Peyer's patch (tissue), 4 donors: ENCODE results near the gene L3MBTL1.
"Not testable (repeated sequence)": the region's sequence is repeated elsewhere in the genome, so short reads cannot be mapped to it uniquely, and the experiment has no call there.

Experiments
- CTCF ChIP-seq, 6 experiments: fragments of 450-650 bp in 4 of 6; fragments of 200-600 bp in 2 of 6; sonication (generic) in 1 of 6; IDR thresholded peaks; one replicate each; pipeline ENCODE4 v1.5.1; 2017 to 2019; ENCODE audit warnings: antibody characterized with exemption in 6 of 6, mild to moderate bottlenecking in 3 of 6, moderate library complexity in 1 of 6
- POLR2A ChIP-seq, 2 donors: fragments of 450-650 bp; IDR thresholded peaks; one replicate each; pipeline ENCODE4 v1.5.1; 2017; ENCODE audit warnings: antibody characterized with exemption in 2 of 2, mild to moderate bottlenecking in 2 of 2, moderate library complexity in 2 of 2

DNA sequence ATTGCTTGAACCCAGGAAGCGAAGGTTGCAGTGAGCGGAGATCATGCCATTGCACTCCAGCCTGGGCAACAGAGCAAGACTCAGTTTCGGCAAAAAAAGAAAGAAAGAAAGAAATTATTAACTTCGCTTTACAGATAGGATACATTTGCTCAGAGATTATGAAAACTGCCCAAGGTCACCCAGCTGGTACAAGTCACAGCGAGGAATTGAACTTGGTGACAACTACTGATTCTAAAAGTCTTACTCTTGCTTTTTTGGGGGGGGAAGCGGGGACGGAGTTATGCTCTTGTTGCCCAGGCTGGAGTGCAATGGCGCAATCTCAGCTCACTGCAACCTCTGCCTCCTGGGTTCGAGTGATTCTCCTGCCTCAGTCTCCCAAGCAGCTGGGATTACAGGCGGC, 81.0 kb downstream of the L3MBTL1 start:
- TF ChIP-seq CTCF, POLR2A (IDR thresholded peaks at IDR 0.05): not testable (repeated sequence)
